Liver (tissue), 3 donors: ENCODE results near the gene ZMYND12.

Source experiments
- EGR1 ChIP-seq, 2 donors: IDR thresholded peaks; 2 replicates each; pipeline ENCODE4 v1.6.1; 2016 to 2018; ENCODE audit warnings: antibody characterized with exemption in 2 of 2, low read depth in 2 of 2
- FOXA1 ChIP-seq: IDR thresholded peaks from 2 replicates; pipeline ENCODE4 v1.6.1; 2016; ENCODE audit warnings: antibody characterized with exemption
- JUND ChIP-seq, 2 donors: IDR thresholded peaks; 2 replicates each; pipeline ENCODE4 v1.6.1; 2016; ENCODE audit warnings: antibody characterized with exemption in 2 of 2
- NR2F2 ChIP-seq: IDR thresholded peaks from 2 replicates; pipeline ENCODE4 v1.6.1; 2016; ENCODE audit warnings: antibody characterized with exemption
- RXRA ChIP-seq, 2 donors: IDR thresholded peaks; 2 replicates each; pipeline ENCODE4 v1.6.1; 2017 to 2018; ENCODE audit warnings: antibody characterized with exemption in 2 of 2, mild to moderate bottlenecking in 1 of 2
- SP1 ChIP-seq: IDR thresholded peaks from 2 replicates; pipeline ENCODE4 v1.6.1; 2018; ENCODE audit warnings: antibody characterized with exemption, mild to moderate bottlenecking
- TAF1 ChIP-seq: conservative IDR thresholded peaks from 2 replicates; pipeline ENCODE4 v1.6.1; 2016; ENCODE audit warnings: antibody characterized with exemption, mild to moderate bottlenecking
- YY1 ChIP-seq: IDR thresholded peaks from 2 replicates; pipeline ENCODE4 v1.6.1; 2016; ENCODE audit warnings: antibody characterized with exemption, mild to moderate bottlenecking
- TF ChIP-seq, protein P1 (sequence below): fragments of 150-350 bp; IDR thresholded peaks from 2 replicates; pipeline ENCODE4 v1.5.1; 2017; ENCODE audit warnings: improper control_type of control experiment, low read depth, low read length; ENCODE audit not compliant: missing input control
- TF ChIP-seq, protein P2 (sequence below): IDR thresholded peaks from 2 replicates; pipeline ENCODE4 v1.6.1; 2016; ENCODE audit warnings: antibody characterized with exemption
- TF ChIP-seq, protein P3 (sequence below): IDR thresholded peaks from 2 replicates; pipeline ENCODE4 v1.6.1; 2016; ENCODE audit warnings: antibody characterized with exemption, mild to moderate bottlenecking
- TF ChIP-seq, protein P4 (sequence below): IDR thresholded peaks from 2 replicates; pipeline ENCODE4 v1.6.1; 2016; ENCODE audit warnings: antibody characterized with exemption
- TF ChIP-seq, protein P5 (sequence below): IDR thresholded peaks from 2 replicates; pipeline ENCODE4 v1.6.1; 2016; ENCODE audit warnings: antibody characterized with exemption
- donor health status: healthy.
- donor health status: healthy.

DNA sequence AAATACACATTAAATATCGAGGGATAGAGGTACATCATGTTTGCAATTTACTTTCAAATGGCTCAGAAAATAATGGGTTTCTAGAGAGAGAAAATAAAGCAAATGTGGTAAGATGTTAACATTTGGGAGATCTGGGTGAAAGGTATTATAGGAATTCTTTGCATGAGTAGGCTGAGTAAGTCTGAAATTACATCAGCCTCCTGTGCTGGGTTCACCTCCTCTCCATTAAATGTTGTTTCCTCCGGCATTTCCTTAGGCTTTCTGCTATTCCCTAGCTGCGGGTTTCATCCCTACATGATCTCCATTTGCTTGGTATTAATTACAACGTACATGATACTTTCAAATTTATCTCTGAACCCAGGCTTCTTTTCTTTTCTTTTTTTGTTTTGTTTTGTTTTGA, 31.6 kb downstream of the ZMYND12 start:
- no peak for TF ChIP-seq SP1
- TF ChIP-seq, protein P1, sequence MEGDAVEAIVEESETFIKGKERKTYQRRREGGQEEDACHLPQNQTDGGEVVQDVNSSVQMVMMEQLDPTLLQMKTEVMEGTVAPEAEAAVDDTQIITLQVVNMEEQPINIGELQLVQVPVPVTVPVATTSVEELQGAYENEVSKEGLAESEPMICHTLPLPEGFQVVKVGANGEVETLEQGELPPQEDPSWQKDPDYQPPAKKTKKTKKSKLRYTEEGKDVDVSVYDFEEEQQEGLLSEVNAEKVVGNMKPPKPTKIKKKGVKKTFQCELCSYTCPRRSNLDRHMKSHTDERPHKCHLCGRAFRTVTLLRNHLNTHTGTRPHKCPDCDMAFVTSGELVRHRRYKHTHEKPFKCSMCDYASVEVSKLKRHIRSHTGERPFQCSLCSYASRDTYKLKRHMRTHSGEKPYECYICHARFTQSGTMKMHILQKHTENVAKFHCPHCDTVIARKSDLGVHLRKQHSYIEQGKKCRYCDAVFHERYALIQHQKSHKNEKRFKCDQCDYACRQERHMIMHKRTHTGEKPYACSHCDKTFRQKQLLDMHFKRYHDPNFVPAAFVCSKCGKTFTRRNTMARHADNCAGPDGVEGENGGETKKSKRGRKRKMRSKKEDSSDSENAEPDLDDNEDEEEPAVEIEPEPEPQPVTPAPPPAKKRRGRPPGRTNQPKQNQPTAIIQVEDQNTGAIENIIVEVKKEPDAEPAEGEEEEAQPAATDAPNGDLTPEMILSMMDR, result no peak
- TF ChIP-seq JUND (IDR thresholded peaks at IDR 0.05), result no peak
- TF ChIP-seq FOXA1, result no peak
- TF ChIP-seq, protein P2, sequence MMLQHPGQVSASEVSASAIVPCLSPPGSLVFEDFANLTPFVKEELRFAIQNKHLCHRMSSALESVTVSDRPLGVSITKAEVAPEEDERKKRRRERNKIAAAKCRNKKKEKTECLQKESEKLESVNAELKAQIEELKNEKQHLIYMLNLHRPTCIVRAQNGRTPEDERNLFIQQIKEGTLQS, result no peak
- TF ChIP-seq, protein P3, sequence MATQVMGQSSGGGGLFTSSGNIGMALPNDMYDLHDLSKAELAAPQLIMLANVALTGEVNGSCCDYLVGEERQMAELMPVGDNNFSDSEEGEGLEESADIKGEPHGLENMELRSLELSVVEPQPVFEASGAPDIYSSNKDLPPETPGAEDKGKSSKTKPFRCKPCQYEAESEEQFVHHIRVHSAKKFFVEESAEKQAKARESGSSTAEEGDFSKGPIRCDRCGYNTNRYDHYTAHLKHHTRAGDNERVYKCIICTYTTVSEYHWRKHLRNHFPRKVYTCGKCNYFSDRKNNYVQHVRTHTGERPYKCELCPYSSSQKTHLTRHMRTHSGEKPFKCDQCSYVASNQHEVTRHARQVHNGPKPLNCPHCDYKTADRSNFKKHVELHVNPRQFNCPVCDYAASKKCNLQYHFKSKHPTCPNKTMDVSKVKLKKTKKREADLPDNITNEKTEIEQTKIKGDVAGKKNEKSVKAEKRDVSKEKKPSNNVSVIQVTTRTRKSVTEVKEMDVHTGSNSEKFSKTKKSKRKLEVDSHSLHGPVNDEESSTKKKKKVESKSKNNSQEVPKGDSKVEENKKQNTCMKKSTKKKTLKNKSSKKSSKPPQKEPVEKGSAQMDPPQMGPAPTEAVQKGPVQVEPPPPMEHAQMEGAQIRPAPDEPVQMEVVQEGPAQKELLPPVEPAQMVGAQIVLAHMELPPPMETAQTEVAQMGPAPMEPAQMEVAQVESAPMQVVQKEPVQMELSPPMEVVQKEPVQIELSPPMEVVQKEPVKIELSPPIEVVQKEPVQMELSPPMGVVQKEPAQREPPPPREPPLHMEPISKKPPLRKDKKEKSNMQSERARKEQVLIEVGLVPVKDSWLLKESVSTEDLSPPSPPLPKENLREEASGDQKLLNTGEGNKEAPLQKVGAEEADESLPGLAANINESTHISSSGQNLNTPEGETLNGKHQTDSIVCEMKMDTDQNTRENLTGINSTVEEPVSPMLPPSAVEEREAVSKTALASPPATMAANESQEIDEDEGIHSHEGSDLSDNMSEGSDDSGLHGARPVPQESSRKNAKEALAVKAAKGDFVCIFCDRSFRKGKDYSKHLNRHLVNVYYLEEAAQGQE, result no peak
- TF ChIP-seq YY1, result no peak
- TF ChIP-seq TAF1, result no peak
- TF ChIP-seq, protein P4, sequence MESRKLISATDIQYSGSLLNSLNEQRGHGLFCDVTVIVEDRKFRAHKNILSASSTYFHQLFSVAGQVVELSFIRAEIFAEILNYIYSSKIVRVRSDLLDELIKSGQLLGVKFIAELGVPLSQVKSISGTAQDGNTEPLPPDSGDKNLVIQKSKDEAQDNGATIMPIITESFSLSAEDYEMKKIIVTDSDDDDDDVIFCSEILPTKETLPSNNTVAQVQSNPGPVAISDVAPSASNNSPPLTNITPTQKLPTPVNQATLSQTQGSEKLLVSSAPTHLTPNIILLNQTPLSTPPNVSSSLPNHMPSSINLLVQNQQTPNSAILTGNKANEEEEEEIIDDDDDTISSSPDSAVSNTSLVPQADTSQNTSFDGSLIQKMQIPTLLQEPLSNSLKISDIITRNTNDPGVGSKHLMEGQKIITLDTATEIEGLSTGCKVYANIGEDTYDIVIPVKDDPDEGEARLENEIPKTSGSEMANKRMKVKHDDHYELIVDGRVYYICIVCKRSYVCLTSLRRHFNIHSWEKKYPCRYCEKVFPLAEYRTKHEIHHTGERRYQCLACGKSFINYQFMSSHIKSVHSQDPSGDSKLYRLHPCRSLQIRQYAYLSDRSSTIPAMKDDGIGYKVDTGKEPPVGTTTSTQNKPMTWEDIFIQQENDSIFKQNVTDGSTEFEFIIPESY, result no peak
- TF ChIP-seq EGR1 (IDR thresholded peaks at IDR 0.05; ENCODE audit: low read depth in 2 of 2), result no peak
- TF ChIP-seq, protein P5, sequence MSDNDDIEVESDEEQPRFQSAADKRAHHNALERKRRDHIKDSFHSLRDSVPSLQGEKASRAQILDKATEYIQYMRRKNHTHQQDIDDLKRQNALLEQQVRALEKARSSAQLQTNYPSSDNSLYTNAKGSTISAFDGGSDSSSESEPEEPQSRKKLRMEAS, result no peak
- TF ChIP-seq RXRA (IDR thresholded peaks at IDR 0.05), result no peak
- no peak for TF ChIP-seq NR2F2
